Measurements from ENCODE around the gene KYNU.

DNA sequence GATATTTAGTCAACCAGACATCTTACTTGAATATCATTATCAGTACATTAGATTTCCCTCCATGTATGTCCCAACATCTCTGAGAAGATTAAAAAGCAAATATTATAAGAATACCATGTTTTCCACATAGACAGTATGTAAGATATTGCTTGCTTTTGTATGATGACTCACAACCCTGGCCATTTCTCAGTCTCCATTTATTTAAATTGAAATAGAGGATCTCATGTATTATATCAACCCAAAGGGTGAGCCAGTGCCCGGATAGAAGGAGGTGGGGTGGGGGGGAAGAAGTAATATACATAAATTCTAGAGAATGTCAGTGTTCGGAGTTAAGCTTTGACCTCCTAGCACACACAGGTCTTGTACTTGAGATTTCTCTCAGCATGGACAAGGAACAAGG, 109.6 kb downstream of the KYNU start:
- TF ChIP-seq, protein P1, sequence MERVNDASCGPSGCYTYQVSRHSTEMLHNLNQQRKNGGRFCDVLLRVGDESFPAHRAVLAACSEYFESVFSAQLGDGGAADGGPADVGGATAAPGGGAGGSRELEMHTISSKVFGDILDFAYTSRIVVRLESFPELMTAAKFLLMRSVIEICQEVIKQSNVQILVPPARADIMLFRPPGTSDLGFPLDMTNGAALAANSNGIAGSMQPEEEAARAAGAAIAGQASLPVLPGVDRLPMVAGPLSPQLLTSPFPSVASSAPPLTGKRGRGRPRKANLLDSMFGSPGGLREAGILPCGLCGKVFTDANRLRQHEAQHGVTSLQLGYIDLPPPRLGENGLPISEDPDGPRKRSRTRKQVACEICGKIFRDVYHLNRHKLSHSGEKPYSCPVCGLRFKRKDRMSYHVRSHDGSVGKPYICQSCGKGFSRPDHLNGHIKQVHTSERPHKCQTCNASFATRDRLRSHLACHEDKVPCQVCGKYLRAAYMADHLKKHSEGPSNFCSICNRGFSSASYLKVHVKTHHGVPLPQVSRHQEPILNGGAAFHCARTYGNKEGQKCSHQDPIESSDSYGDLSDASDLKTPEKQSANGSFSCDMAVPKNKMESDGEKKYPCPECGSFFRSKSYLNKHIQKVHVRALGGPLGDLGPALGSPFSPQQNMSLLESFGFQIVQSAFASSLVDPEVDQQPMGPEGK (CRISPR knock-in tag; IDR thresholded peaks at IDR 0.05; ENCODE audit: borderline replicate concordance) = no peak
- TF ChIP-seq ZFP3 (CRISPR knock-in tag; IDR thresholded peaks at IDR 0.05) (no peak), ARNTL (CRISPR knock-in tag; IDR thresholded peaks at IDR 0.05; ENCODE audit: borderline replicate concordance, low read depth) (no peak), RARB (CRISPR knock-in tag; IDR thresholded peaks at IDR 0.05) (no peak), BACH2 (CRISPR knock-in tag; IDR thresholded peaks at IDR 0.05; ENCODE audit: borderline replicate concordance) (no peak), ZFP30 (CRISPR knock-in tag; IDR thresholded peaks at IDR 0.05) (no peak), ZNF70 (CRISPR knock-in tag; IDR thresholded peaks at IDR 0.05) (no peak), PPARA (CRISPR knock-in tag; IDR thresholded peaks at IDR 0.05; ENCODE audit: borderline replicate concordance) (no peak), TOX (CRISPR knock-in tag; IDR thresholded peaks at IDR 0.05; ENCODE audit: borderline replicate concordance) (no peak)
- TF ChIP-seq, protein P2, sequence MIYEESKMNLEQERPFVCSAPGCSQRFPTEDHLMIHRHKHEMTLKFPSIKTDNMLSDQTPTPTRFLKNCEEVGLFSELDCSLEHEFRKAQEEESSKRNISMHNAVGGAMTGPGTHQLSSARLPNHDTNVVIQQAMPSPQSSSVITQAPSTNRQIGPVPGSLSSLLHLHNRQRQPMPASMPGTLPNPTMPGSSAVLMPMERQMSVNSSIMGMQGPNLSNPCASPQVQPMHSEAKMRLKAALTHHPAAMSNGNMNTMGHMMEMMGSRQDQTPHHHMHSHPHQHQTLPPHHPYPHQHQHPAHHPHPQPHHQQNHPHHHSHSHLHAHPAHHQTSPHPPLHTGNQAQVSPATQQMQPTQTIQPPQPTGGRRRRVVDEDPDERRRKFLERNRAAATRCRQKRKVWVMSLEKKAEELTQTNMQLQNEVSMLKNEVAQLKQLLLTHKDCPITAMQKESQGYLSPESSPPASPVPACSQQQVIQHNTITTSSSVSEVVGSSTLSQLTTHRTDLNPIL (CRISPR knock-in tag; IDR thresholded peaks at IDR 0.05; ENCODE audit: low read depth) = no peak
